Measurements from ENCODE around the gene DGLUCY. TPM values are rescaled to one million over a fixed set of nuclear protein-coding genes. Genes with fewer than 3 reads are reported as not detected.

The DGLUCY gene
- total and polyA plus RNA-seq, 2 of the 8 experiments (the other 6 are each of a cell fraction or from before 2014, with no cell fraction given): 24.9 to 31.8 TPM

- TF ChIP-seq CHD7 (IDR thresholded peaks at IDR 0.05; ENCODE audit: insufficient replicate concordance, low read length) (no peak), SIX5 (IDR thresholded peaks at IDR 0.05; ENCODE audit: low read depth, low read length) (no peak), HDAC2 (IDR thresholded peaks at IDR 0.05; ENCODE audit: borderline replicate concordance in 1 of 2, low read depth in 2 of 2, low read length in 2 of 2) (no peak), SIN3A (conservative IDR thresholded peaks at IDR 0.05 in 1 of 2, IDR thresholded peaks at IDR 0.05 in 1 of 2; ENCODE audit: low read depth in 1 of 2, low read length in 2 of 2) (no peak), POLR2AphosphoS5 (IDR thresholded peaks at IDR 0.05; ENCODE audit: low read depth, low read length) (no peak), RNF2 (IDR thresholded peaks at IDR 0.05; ENCODE audit: borderline replicate concordance, low read depth, low read length, missing control alignments, poor library complexity, severe bottlenecking) (no peak), RAD21 (IDR thresholded peaks at IDR 0.05 in 1 of 2, conservative IDR thresholded peaks at IDR 0.05 in 1 of 2; ENCODE audit: low read depth in 2 of 2, low read length in 2 of 2) (no peak), CREB1 (IDR thresholded peaks at IDR 0.05) (no peak), TCF12 (IDR thresholded peaks at IDR 0.05; ENCODE audit: low read depth, low read length) (no peak)
- TF ChIP-seq, protein P1, sequence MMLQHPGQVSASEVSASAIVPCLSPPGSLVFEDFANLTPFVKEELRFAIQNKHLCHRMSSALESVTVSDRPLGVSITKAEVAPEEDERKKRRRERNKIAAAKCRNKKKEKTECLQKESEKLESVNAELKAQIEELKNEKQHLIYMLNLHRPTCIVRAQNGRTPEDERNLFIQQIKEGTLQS (IDR thresholded peaks at IDR 0.05; ENCODE audit: insufficient read depth, low read depth, low read length): no peak
These were observed 137.0 kb downstream of the DGLUCY start (continued) for GRCh38 chr14:91250912-91251311.
